SU-DHL-6 (cell line): Measurements from ENCODE around the gene PHYHIPL.

ENCODE experiments used
- H2AFZ ChIP-seq: fragments of 200-600 bp; sonication (generic); 2 replicates; pipeline ENCODE4 v1.6.1; 2014; ENCODE audit warnings: low read depth, mild to moderate bottlenecking, moderate library complexity, mixed read lengths, antibody characterized with exemption, low read length; ENCODE audit not compliant: severe bottlenecking
- H3F3A ChIP-seq: fragments of 200-600 bp; shearing (Covaris generic); 2 replicates; pipeline ENCODE4 v1.6.0; 2016; ENCODE audit warnings: antibody characterized with exemption, mild to moderate bottlenecking; ENCODE audit not compliant: insufficient read depth
- H3K27ac ChIP-seq: fragments of 200-600 bp; sonication (generic); 2 replicates; pipeline ENCODE4 v1.5.1; 2016; ENCODE audit warnings: low read depth, mild to moderate bottlenecking, low read length, moderate library complexity, mixed read lengths
- H3K27me3 ChIP-seq: fragments of 200-600 bp; sonication (generic), shearing (Covaris generic); 2 replicates; pipeline ENCODE4 v1.6.0; 2014; ENCODE audit warnings: mild to moderate bottlenecking, low read length
- H3K36me3 ChIP-seq: fragments of 200-600 bp; sonication (generic); 2 replicates; pipeline ENCODE4 v1.6.1; 2014; ENCODE audit warnings: mild to moderate bottlenecking, low read length, mixed read lengths
- H3K4me2 ChIP-seq: fragments of 300-600, 200-600 bp; shearing (Covaris generic), sonication (generic); 2 replicates; pipeline ENCODE4 v1.6.0; 2014; ENCODE audit warnings: low read length, low read depth, mild to moderate bottlenecking; ENCODE audit not compliant: poor library complexity, severe bottlenecking
- H3K4me3 ChIP-seq: fragments of 200-600 bp; sonication (generic); 2 replicates; pipeline ENCODE4 v1.5.1; 2014; ENCODE audit warnings: antibody characterized with exemption, low read length, mild to moderate bottlenecking, mixed read lengths; ENCODE audit not compliant: insufficient read depth, poor library complexity, severe bottlenecking
- H3K79me2 ChIP-seq: fragments of 200-600 bp; sonication (generic); 2 replicates; pipeline ENCODE4 v1.6.1; 2014; ENCODE audit warnings: mild to moderate bottlenecking, low read length, moderate library complexity; ENCODE audit not compliant: insufficient read depth
- H3K9ac ChIP-seq: fragments of 200-600 bp; sonication (generic); 2 replicates; pipeline ENCODE4 v1.7.0; 2014; ENCODE audit warnings: mild to moderate bottlenecking, low read length
- H3K9me2 ChIP-seq: fragments of 200-600 bp; sonication (generic); replicated peaks from 2 replicates; pipeline ENCODE4 v1.6.1; 2014; ENCODE audit warnings: low read length; ENCODE audit not compliant: insufficient read depth
- H3K9me3 ChIP-seq: fragments of 200-600 bp; sonication (generic); 2 replicates; pipeline ENCODE4 v1.6.1; 2014; ENCODE audit warnings: low read length, mixed read lengths; ENCODE audit not compliant: insufficient read depth
- H4K20me1 ChIP-seq: fragments of 200-600 bp; sonication (generic); 2 replicates; pipeline ENCODE4 v1.6.1; 2014; ENCODE audit warnings: low read depth, mild to moderate bottlenecking, antibody characterized with exemption, low read length, moderate library complexity, mixed read lengths
- EZH2phosphoT487 ChIP-seq: fragments of 200-600 bp; sonication (generic), shearing (Covaris generic); conservative IDR thresholded peaks from 2 replicates; pipeline ENCODE4 v1.6.1; 2018; ENCODE audit warnings: mild to moderate bottlenecking, antibody characterized with exemption, low read length, moderate library complexity, mixed read lengths
- TF ChIP-seq, protein P1 (sequence below): fragments of 200-600 bp; sonication (generic); IDR thresholded peaks from one replicate; pipeline ENCODE4 v1.5.1; 2017; ENCODE audit warnings: antibody characterized with exemption, mild to moderate bottlenecking, low read length, moderate library complexity; ENCODE audit not compliant: insufficient read depth, poor library complexity, severe bottlenecking

PHYHIPL gene

DNA sequence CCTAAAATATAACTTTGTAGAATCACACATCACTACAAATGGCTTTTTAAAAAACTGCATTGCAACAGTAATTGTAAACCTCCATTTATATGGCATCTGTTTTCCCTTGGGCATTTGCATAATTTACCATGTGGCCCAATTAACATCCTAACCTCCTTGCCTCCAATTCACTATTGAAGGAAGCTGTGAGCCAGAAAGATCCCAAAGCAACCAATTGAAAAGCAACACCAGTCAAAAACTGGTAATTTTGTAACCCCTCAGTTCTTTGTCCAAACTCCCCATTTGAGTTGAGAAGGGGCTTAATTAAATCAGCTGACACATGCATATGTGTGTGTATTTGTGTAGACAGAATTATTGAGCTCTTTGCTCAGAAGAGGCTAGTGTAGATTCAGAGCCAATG is 95.6 kb downstream of the PHYHIPL start:
- H3F3A ChIP-seq, result no peaks in the 10 kb centered on the region
- H3K36me3 ChIP-seq, result no peaks in the 10 kb centered on the region
- no peak overlapping the region for H3K4me2 ChIP-seq
- no peaks in the 10 kb centered on the region for H3K9me3 ChIP-seq
- H3K4me3 ChIP-seq, result no peak overlapping the region
- H3K27ac ChIP-seq, result no peak overlapping the region
- no peak overlapping the region for H2AFZ ChIP-seq
- no peak overlapping the region for H3K9ac ChIP-seq
- no peaks in the 10 kb centered on the region for H3K9me2 ChIP-seq
- no peaks in the 10 kb centered on the region for H3K79me2 ChIP-seq
- H4K20me1 ChIP-seq, result no peaks in the 10 kb centered on the region
- TF ChIP-seq, protein P1, sequence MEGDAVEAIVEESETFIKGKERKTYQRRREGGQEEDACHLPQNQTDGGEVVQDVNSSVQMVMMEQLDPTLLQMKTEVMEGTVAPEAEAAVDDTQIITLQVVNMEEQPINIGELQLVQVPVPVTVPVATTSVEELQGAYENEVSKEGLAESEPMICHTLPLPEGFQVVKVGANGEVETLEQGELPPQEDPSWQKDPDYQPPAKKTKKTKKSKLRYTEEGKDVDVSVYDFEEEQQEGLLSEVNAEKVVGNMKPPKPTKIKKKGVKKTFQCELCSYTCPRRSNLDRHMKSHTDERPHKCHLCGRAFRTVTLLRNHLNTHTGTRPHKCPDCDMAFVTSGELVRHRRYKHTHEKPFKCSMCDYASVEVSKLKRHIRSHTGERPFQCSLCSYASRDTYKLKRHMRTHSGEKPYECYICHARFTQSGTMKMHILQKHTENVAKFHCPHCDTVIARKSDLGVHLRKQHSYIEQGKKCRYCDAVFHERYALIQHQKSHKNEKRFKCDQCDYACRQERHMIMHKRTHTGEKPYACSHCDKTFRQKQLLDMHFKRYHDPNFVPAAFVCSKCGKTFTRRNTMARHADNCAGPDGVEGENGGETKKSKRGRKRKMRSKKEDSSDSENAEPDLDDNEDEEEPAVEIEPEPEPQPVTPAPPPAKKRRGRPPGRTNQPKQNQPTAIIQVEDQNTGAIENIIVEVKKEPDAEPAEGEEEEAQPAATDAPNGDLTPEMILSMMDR, result no peak
- no peak for TF ChIP-seq EZH2phosphoT487
- no peaks in the 10 kb centered on the region for H3K27me3 ChIP-seq

DNA sequence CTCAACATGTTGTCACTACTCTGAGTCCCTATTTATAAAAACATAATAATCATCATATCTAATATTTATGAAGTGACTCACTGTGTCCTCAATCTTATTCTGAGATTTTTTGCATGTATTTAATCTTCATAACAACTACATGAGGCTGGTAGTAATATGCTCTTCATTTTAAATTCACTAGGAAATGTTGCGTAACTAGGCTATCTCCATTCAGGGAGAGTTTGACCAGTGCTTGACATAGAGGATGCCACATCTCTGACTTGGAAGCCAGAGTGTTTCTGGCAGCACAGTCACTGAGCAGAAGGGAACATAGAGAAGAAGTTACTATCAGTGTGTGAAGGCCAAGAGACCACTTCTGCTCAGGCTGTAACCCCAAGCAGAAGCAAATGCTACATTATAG is 97.0 kb downstream of the PHYHIPL start:
- H3K9me3 ChIP-seq, result no peaks in the 10 kb centered on the region
- H4K20me1 ChIP-seq, result no peaks in the 10 kb centered on the region
- no peak overlapping the region for H3K9ac ChIP-seq
- H2AFZ ChIP-seq, result no peak overlapping the region
- H3F3A ChIP-seq, result no peaks in the 10 kb centered on the region
- no peak for TF ChIP-seq EZH2phosphoT487
- TF ChIP-seq, protein P1, result no peak
- no peaks in the 10 kb centered on the region for H3K9me2 ChIP-seq
- no peak overlapping the region for H3K27ac ChIP-seq
- H3K36me3 ChIP-seq, result no peaks in the 10 kb centered on the region
- no peaks in the 10 kb centered on the region for H3K27me3 ChIP-seq
- no peak overlapping the region for H3K4me3 ChIP-seq
- no peaks in the 10 kb centered on the region for H3K79me2 ChIP-seq
- H3K4me2 ChIP-seq, result no peak overlapping the region

DNA sequence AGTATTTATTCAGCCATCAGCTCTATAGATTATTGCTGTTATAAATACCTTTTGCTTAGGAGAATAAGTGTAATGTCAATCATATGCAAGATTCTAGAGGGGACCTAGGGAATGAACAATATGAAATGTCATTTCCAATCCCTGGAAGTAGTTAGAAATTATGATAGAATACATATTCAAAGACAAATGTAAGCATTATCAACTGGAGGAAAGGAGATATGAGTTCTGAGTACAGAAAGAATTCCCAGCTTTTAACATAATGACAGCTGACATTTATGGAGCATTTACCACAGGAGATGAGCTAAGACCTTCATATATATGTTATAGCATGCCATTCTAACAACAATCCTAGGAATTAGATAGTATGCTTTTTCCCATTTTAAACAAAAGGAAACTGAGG is 99.7 kb downstream of the PHYHIPL start:
- Histone ChIP-seq H3K9me3 (no peaks in the 10 kb centered on the region), H3K36me3 (no peaks in the 10 kb centered on the region), H3K9me2 (no peaks in the 10 kb centered on the region), H3K4me2 (no peak overlapping the region), H4K20me1 (no peaks in the 10 kb centered on the region), H3K27ac (no peak overlapping the region), H3K79me2 (no peaks in the 10 kb centered on the region), H3K9ac (no peak overlapping the region), H3K4me3 (no peak overlapping the region), H3K27me3 (no peaks in the 10 kb centered on the region), H3F3A (no peaks in the 10 kb centered on the region), H2AFZ (no peak overlapping the region)
- no peak for TF ChIP-seq EZH2phosphoT487
- TF ChIP-seq, protein P1, result no peak

DNA sequence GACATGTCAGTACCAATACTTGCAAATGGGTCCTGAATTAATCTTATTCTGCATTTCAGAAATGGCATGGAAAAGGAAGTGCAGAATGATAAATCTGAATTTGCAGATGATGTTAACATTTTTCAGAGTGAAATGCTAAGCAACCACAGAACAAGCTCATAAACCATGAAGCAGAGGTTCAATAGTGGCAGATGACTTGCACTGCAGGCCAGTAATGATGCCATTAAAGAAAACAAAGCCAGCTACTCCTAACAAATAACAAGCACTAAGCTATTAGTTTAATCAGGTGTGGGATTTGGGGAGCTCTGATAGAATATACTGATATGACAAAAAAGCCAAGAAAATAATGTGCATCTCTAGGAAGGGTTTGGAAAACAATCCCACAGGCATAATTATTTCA is 100.5 kb downstream of the PHYHIPL start:
- no peaks in the 10 kb centered on the region for H3K36me3 ChIP-seq
- no peaks in the 10 kb centered on the region for H3K9me3 ChIP-seq
- H3K79me2 ChIP-seq, result no peaks in the 10 kb centered on the region
- H3K9ac ChIP-seq, result no peak overlapping the region
- H3F3A ChIP-seq, result no peaks in the 10 kb centered on the region
- H4K20me1 ChIP-seq, result no peaks in the 10 kb centered on the region
- no peak overlapping the region for H3K4me3 ChIP-seq
- no peak overlapping the region for H3K4me2 ChIP-seq
- H3K27ac ChIP-seq, result no peak overlapping the region
- no peaks in the 10 kb centered on the region for H3K9me2 ChIP-seq
- no peak overlapping the region for H2AFZ ChIP-seq
- no peak for TF ChIP-seq EZH2phosphoT487
- TF ChIP-seq, protein P1, result no peak
- H3K27me3 ChIP-seq, result no peaks in the 10 kb centered on the region
